ENCODE measurements around the gene VGLL3.

Gene VGLL3

GRCh38 chr3:86948822-86949221, 42.1 kb downstream of the VGLL3 start:
- no peak overlapping the region for H3K4me3 ChIP-seq (replicated peaks; ENCODE audit: low read depth, low read length)
- no peak for DNase-seq (ENCODE audit: extremely low read depth, low read depth)
- TF ChIP-seq, protein P1, sequence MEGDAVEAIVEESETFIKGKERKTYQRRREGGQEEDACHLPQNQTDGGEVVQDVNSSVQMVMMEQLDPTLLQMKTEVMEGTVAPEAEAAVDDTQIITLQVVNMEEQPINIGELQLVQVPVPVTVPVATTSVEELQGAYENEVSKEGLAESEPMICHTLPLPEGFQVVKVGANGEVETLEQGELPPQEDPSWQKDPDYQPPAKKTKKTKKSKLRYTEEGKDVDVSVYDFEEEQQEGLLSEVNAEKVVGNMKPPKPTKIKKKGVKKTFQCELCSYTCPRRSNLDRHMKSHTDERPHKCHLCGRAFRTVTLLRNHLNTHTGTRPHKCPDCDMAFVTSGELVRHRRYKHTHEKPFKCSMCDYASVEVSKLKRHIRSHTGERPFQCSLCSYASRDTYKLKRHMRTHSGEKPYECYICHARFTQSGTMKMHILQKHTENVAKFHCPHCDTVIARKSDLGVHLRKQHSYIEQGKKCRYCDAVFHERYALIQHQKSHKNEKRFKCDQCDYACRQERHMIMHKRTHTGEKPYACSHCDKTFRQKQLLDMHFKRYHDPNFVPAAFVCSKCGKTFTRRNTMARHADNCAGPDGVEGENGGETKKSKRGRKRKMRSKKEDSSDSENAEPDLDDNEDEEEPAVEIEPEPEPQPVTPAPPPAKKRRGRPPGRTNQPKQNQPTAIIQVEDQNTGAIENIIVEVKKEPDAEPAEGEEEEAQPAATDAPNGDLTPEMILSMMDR (IDR thresholded peaks at IDR 0.05; ENCODE audit: low read depth, low read length, missing control alignments): no peak

- TF ChIP-seq, protein P1 (IDR thresholded peaks at IDR 0.05; ENCODE audit: low read depth, low read length, missing control alignments): no peak
- DNase-seq (ENCODE audit: extremely low read depth, low read depth): no peak
- H3K4me3 ChIP-seq (replicated peaks; ENCODE audit: low read depth, low read length): no peak overlapping the region
Measured at GRCh38 chr3:86942206-86942605, 48.7 kb downstream of the VGLL3 start.

DNA sequence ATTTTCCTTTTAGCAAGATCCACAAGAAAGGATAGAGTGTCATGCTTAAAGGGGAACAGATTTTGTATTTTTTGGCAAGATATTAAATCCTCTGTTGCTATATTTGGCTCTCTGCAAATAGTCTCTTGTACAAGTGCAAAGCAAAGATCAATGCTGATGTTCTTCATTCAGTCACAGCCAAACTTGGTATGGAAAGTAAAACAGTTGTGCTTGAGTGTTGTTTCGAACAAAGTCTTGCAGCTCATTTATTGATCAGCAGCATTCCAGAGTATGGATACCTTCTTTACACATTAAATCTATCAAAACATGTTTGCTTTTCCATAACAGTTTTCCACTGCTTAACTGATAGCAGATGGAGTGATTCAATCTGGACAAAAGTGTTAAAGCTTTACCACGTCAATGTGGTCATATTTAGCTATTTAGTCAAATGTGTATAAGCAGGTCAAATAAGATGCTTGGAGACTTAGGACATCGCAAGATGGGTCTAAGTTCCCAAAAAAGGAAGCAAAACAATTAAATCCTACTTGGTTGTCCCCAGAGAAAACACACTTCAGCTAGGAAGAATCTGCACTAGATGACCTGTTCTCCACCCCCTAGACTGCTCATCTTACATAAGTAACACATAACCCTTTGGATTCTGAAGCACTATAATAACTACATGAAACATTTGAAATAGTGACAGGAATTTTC, 52.4 kb downstream of the VGLL3 start:
- TF ChIP-seq, protein P1 (IDR thresholded peaks at IDR 0.05; ENCODE audit: low read depth, low read length, missing control alignments): no peak
- no peak for DNase-seq (ENCODE audit: extremely low read depth, low read depth)
- H3K4me3 ChIP-seq (replicated peaks; ENCODE audit: low read depth, low read length): no peak overlapping the region

DNA sequence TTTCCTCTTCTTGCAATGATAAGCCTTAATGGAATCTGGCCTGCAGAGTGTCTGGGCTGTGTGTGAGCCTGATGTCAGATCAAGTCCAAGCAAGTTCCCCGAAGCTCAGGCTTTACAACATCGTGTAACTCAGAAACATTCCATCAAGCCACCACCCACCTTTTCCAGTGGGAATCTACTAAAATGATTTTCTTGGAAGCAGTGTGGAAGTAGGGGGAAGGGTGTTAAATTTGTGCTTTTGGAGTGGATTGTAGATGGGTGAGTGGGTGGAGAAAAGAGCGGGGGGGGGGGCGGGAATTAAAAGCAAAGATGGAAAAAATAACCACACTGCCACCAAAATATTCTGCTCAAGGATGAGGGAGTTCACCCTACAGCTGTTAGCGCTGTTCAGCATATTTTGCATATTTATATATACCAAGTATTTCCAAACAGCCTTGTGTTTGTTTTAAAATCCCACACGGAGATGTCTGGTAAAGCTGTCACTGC, 53.6 kb downstream of the VGLL3 start:
- TF ChIP-seq, protein P1 (IDR thresholded peaks at IDR 0.05; ENCODE audit: low read depth, low read length, missing control alignments): no peak
- peak; percentile 61 for DNase-seq (ENCODE audit: extremely low read depth, low read depth)
- no peak overlapping the region for H3K4me3 ChIP-seq (replicated peaks; ENCODE audit: low read depth, low read length)

- DNase-seq (ENCODE audit: extremely low read depth, low read depth): no peak
- TF ChIP-seq, protein P1 (IDR thresholded peaks at IDR 0.05; ENCODE audit: low read depth, low read length, missing control alignments): no peak
- H3K4me3 ChIP-seq (replicated peaks; ENCODE audit: low read depth, low read length): no peak overlapping the region
Measured at GRCh38 chr3:86934851-86935250, 56.1 kb downstream of the VGLL3 start.

DNA sequence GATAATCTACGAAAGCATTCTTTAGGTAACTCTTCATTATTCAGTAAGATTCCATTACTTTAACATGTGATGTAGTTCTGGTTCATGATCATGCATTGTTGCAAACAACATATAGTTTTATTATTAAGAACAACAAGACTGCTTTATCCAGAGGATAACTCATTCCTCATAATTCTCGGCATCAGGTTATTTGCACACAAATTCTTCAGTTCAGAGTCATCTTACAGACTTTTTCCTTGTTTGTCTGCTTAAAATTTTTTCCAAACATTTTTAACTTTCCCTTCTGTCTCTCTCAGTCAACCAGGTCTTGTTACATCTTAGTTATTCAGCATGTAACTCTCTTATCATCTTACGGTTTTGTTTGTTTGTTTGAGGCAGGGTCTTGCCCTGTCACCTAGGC, 60.1 kb downstream of the VGLL3 start:
- TF ChIP-seq, protein P1 (IDR thresholded peaks at IDR 0.05; ENCODE audit: low read depth, low read length, missing control alignments): no peak
- DNase-seq (ENCODE audit: extremely low read depth, low read depth): no peak
- no peak overlapping the region for H3K4me3 ChIP-seq (replicated peaks; ENCODE audit: low read depth, low read length)

GRCh38 chr3:86930181-86930580, 60.8 kb downstream of the VGLL3 start:
- no peak overlapping the region for H3K4me3 ChIP-seq (replicated peaks; ENCODE audit: low read depth, low read length)
- no peak for DNase-seq (ENCODE audit: extremely low read depth, low read depth)
- TF ChIP-seq, protein P1 (IDR thresholded peaks at IDR 0.05; ENCODE audit: low read depth, low read length, missing control alignments): no peak
